ENCODE measurements around the gene MIB2.
A peak's percentile ranks its signal among the peaks of the same experiment; 100 is the strongest.

Gene MIB2

GRCh38 chr1:1677718-1678580, 62.6 kb downstream of the MIB2 start:
- peak in 1 of 3 donors; percentile 18 for DNase-seq (ENCODE audit: low read depth in 2 of 3, low spot score in 1 of 3)

GRCh38 chr1:1678581-1679380, 63.5 kb downstream of the MIB2 start:
- DNase-seq (ENCODE audit: low read depth in 2 of 3, low spot score in 1 of 3) = peak in 1 of 3 donors; percentile 52
